Measurements from ENCODE around the gene MMP13.
"Not testable (repeated sequence)": the region's sequence is repeated elsewhere in the genome, so short reads cannot be mapped to it uniquely, and the experiment has no call there.

The MMP13 gene

GRCh38 chr11:102914238-102915043 lies 41.1 kb downstream of the MMP13 start:
- DNase-seq (ENCODE audit: insufficient read length, low spot score) (no peak), FAIRE-seq (no peak)
- no peak for TF ChIP-seq POLR2AphosphoS5 (IDR thresholded peaks at IDR 0.05; ENCODE audit: low read depth, low read length)

DNA sequence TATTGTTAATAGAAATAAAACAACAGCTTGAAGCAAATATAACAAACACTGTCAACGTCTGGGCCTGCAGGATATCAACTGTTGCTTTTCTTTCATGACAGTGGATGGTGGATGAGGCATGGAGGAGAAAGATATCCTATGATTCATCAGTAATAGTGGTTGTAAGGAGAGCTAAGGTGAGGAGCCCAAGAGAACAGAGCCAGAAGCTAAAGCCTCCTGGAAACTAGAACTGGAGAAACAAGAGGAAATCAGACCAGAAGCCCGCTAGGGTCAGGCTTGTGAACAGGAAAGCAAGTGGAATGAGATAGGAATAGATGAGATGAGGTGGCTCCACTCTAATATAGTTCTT lies 43.1 kb downstream of the MMP13 start:
- no peak for TF ChIP-seq TAF1 (IDR thresholded peaks at IDR 0.05; ENCODE audit: low read depth, low read length)
- no peak for TF ChIP-seq POLR2AphosphoS5 (IDR thresholded peaks at IDR 0.05; ENCODE audit: low read depth, low read length)
- TF ChIP-seq POU2F2 (IDR thresholded peaks at IDR 0.05; ENCODE audit: low read depth, low read length): no peak
- no peak for TF ChIP-seq PAX5 (IDR thresholded peaks at IDR 0.05; ENCODE audit: insufficient read depth, low read length, severe bottlenecking)
- TF ChIP-seq POLR2A (IDR thresholded peaks at IDR 0.05; ENCODE audit: low read depth, low read length): no peak
- no peak for TF ChIP-seq SPI1 (IDR thresholded peaks at IDR 0.05; ENCODE audit: low read depth, low read length)
- no peak for DNase-seq (ENCODE audit: insufficient read length, low spot score)
- FAIRE-seq: no peak

- DNase-seq (ENCODE audit: insufficient read length, low spot score) (no peak), FAIRE-seq (no peak)
- TF ChIP-seq POU2F2 (IDR thresholded peaks at IDR 0.05; ENCODE audit: low read depth, low read length) (no peak), POLR2A (IDR thresholded peaks at IDR 0.05; ENCODE audit: low read depth, low read length) (no peak), SPI1 (IDR thresholded peaks at IDR 0.05; ENCODE audit: low read depth, low read length) (no peak), TAF1 (IDR thresholded peaks at IDR 0.05; ENCODE audit: low read depth, low read length) (no peak), PAX5 (IDR thresholded peaks at IDR 0.05; ENCODE audit: insufficient read depth, low read length, severe bottlenecking) (no peak), POLR2AphosphoS5 (IDR thresholded peaks at IDR 0.05; ENCODE audit: low read depth, low read length) (no peak)
These were observed 43.6 kb downstream of the MMP13 start for GRCh38 chr11:102911758-102912481.

GRCh38 chr11:102905848-102906247 lies 49.7 kb downstream of the MMP13 start:
- not testable (repeated sequence) for FAIRE-seq; DNase-seq (ENCODE audit: insufficient read length, low spot score)

DNA sequence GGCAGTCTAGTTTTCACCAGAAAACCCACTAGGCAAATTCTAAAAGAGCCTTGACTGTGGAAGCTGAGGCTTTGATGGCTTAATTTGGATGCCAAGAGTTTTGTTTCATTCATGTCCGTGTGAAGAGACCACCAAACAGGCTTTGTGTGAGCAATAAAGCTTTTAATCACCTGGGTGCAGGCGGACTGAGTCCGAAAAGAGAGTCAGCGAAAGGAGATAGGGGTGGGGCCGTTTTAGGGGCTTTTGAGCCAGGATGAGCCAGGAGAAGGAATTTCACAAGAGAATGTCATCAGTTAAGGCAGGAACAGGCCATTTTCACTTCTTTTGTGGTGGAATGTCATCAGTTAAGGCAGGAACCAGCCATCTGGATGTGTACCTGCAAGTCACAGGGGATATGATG lies 51.6 kb downstream of the MMP13 start:
- FAIRE-seq; DNase-seq (ENCODE audit: insufficient read length, low spot score): not testable (repeated sequence)

- TF ChIP-seq POLR2AphosphoS5 (IDR thresholded peaks at IDR 0.05; ENCODE audit: low read depth, low read length): no peak
- TF ChIP-seq TAF1 (IDR thresholded peaks at IDR 0.05; ENCODE audit: low read depth, low read length): no peak
- TF ChIP-seq SPI1 (IDR thresholded peaks at IDR 0.05; ENCODE audit: low read depth, low read length): no peak
- no peak for TF ChIP-seq POU2F2 (IDR thresholded peaks at IDR 0.05; ENCODE audit: low read depth, low read length)
- TF ChIP-seq POLR2A (IDR thresholded peaks at IDR 0.05; ENCODE audit: low read depth, low read length): no peak
- TF ChIP-seq PAX5 (IDR thresholded peaks at IDR 0.05; ENCODE audit: insufficient read depth, low read length, severe bottlenecking): no peak
- no peak for DNase-seq (ENCODE audit: insufficient read length, low spot score)
- FAIRE-seq: no peak
These were observed 55.2 kb downstream of the MMP13 start for GRCh38 chr11:102900346-102900745.
